Tibial nerve (tissue), 4 donors: ENCODE measurements around the gene GPR183.

Experiments
- EP300 ChIP-seq, 2 donors: sonication (generic); formaldehyde crosslinking; IDR thresholded peaks; one replicate each; pipeline ENCODE4 v1.6.1; 2017; ENCODE audit warnings: antibody characterized with exemption in 2 of 2, mild to moderate bottlenecking in 1 of 2
- POLR2A ChIP-seq, 2 donors: fragments of 450-650 bp; IDR thresholded peaks; one replicate each; pipeline ENCODE4 v1.6.1; 2017; ENCODE audit warnings: antibody characterized with exemption in 2 of 2, mild to moderate bottlenecking in 2 of 2, moderate library complexity in 2 of 2
- TF ChIP-seq, protein P1 (sequence below), 5 experiments: fragments of 200-600 bp in 3 of 5; fragments of 450-650 bp in 2 of 5; sonication (generic) in 3 of 5; IDR thresholded peaks; one replicate each; pipeline ENCODE4 v1.5.1; 2016 to 2019; ENCODE audit warnings: antibody characterized with exemption in 5 of 5, mild to moderate bottlenecking in 3 of 5, moderate library complexity in 2 of 5

GRCh38 chr13:99341969-99342722, 34.9 kb upstream of the GPR183 start:
- TF ChIP-seq, protein P1, sequence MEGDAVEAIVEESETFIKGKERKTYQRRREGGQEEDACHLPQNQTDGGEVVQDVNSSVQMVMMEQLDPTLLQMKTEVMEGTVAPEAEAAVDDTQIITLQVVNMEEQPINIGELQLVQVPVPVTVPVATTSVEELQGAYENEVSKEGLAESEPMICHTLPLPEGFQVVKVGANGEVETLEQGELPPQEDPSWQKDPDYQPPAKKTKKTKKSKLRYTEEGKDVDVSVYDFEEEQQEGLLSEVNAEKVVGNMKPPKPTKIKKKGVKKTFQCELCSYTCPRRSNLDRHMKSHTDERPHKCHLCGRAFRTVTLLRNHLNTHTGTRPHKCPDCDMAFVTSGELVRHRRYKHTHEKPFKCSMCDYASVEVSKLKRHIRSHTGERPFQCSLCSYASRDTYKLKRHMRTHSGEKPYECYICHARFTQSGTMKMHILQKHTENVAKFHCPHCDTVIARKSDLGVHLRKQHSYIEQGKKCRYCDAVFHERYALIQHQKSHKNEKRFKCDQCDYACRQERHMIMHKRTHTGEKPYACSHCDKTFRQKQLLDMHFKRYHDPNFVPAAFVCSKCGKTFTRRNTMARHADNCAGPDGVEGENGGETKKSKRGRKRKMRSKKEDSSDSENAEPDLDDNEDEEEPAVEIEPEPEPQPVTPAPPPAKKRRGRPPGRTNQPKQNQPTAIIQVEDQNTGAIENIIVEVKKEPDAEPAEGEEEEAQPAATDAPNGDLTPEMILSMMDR (IDR thresholded peaks at IDR 0.05): no peak
- TF ChIP-seq POLR2A (IDR thresholded peaks at IDR 0.05) (no peak), EP300 (IDR thresholded peaks at IDR 0.05) (no peak)
